Epithelial cell of esophagus (primary cell): ENCODE results near the gene UBE2A.
A peak's percentile ranks its signal among the peaks of the same experiment; 100 is the strongest.

Experiments used
- DNase-seq: peaks from one replicate; pipeline ENCODE4 v3.0.0; 2010; ENCODE audit warnings: low read depth
- H3K4me3 ChIP-seq: 2 replicates; pipeline ENCODE4 v1.5.1; 2011; ENCODE audit warnings: mild to moderate bottlenecking, low read length, control low read depth
- TF ChIP-seq, protein P1 (sequence below): IDR thresholded peaks from 2 replicates; pipeline ENCODE4 v1.5.1; 2011; ENCODE audit warnings: low read depth, mild to moderate bottlenecking, low read length, control low read depth, inconsistent platforms; ENCODE audit not compliant: insufficient read depth; ENCODE audit errors: missing control alignments

The UBE2A gene

DNA sequence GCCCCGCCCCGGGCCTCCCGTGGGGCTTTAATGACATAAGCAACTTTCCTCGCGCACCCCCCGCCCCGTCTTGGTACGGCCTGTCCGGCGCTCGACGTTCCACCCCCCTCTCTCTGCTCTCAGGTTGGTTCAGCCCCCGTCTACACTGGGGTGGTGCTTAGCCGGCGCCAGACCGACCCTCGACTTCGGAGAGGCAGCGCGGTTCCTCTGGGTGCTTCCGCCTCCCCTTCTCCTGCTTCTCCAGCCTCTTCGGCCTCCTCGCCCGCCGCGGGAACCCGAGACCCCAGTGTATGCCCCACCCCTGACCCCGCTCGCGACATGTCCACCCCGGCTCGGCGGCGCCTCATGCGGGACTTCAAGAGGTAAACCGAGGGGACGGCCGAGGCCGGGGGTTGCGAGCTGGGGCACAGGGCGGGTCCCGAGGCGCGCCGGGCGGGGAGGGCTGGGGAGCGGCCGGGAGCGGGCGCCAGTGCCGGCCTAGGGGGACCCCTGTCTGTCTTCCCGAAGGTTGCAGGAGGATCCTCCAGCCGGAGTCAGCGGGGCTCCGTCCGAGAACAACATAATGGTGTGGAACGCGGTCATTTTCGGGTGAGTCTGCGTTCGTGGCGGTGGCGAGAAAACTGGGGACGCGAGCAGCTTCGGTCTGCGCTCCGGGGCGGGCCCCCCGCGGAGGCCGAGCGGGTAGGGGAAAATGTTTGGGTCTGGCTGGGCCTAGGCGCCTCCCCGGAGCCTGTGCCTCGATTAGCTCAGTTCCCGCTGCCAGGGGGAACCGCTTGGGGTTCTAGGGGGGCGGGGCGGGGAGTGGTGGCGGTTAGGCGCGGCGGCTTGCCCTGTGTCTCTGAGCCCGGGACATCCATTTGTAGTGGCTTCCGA, at the start of gene UBE2A:
Gene UBE2A (plus strand): TSS at position 170 of the 873 bp plus-strand sequence. CDS start 149 bp downstream, at position 319.
- TF ChIP-seq, protein P1, sequence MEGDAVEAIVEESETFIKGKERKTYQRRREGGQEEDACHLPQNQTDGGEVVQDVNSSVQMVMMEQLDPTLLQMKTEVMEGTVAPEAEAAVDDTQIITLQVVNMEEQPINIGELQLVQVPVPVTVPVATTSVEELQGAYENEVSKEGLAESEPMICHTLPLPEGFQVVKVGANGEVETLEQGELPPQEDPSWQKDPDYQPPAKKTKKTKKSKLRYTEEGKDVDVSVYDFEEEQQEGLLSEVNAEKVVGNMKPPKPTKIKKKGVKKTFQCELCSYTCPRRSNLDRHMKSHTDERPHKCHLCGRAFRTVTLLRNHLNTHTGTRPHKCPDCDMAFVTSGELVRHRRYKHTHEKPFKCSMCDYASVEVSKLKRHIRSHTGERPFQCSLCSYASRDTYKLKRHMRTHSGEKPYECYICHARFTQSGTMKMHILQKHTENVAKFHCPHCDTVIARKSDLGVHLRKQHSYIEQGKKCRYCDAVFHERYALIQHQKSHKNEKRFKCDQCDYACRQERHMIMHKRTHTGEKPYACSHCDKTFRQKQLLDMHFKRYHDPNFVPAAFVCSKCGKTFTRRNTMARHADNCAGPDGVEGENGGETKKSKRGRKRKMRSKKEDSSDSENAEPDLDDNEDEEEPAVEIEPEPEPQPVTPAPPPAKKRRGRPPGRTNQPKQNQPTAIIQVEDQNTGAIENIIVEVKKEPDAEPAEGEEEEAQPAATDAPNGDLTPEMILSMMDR: peak; percentile 21
- DNase-seq: peak; percentile 89
- H3K4me3 ChIP-seq: peak within 1 kb of the TSS; percentile 67

DNA sequence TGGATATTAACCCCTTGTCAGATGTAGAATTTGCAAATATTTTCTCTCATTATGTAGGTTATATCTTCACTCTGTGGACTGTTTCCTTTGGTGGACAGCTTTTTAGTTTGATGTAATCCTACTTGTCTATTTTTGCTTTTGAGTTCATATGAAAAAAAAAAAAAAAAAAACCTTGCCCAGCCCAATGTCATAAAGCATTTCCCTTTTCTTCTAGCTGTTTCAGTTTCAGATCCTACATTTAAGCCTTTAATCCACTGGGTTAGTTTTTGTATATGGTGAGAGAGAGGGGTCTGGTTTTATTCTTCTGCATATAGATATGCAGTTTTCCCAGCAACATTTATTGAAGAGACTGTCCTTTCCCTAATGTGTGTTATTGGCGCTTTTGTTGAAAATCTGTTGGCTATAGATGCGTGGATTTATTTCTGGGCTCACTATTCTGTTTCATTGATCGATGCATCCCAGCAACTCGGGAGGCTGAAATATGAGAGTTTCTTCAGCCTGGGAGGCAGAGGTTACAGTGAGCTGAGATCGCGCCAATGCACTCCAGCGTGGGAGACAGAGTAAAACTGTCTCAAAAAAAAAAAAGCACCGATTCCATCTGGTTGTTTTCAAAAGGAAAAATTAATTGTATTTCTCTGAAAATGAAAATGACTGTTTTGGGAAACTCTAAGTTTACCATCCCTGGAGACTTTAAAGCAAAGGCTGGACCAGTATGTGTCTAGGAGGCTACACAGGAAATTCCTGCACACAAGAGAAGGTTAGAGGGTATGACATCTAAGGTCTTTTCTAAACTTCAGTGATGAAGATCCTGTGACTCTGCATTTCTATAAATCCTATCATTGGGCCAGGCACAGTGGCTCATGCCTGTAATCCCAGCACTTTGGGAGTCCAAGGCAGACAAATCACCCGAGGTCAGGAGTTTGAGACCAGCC, 44.8 kb upstream of the UBE2A start:
- DNase-seq: no peak
- no peak overlapping the region for H3K4me3 ChIP-seq
- TF ChIP-seq, protein P1: no peak

DNA sequence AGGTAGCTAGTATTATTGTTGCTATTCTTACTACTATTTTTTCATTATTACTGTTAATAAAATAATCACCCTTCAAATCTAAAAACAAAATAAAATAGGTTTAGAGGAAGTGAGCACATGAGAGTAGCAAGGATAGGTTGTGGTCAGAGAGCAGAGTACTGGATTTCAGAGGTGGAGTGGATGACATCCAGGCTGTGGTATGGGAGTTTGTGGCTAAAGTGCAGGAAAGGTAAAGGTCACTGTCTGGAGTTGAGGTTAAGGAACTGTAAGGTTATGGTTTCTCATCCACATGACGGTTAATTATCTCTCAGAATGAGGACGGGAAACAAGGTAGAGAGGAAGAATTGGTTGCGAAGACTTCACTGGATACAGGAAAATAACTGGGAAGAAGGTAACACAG, 36.9 kb upstream of the UBE2A start:
- H3K4me3 ChIP-seq: no peak overlapping the region
- no peak for DNase-seq
- TF ChIP-seq, protein P1: no peak

DNA sequence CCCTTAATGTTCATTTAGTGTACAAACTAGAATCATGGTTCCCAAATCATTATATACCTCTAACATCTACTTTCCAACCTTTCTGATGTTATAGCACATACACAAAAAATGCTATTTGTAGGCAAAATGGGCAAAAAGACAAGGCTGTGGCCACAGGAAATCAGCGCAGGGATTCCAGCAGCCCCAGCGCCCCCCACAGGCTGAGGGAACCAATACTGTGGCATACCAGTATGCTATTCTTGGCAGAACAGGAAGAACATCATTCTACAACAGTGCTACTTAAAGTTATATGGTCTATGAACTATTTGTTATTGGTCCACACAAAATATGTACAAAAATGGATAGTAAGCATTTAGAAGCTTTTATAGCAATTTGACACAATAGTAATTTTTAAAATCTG, 34.5 kb upstream of the UBE2A start:
- H3K4me3 ChIP-seq: no peak overlapping the region
- TF ChIP-seq, protein P1: no peak
- no peak for DNase-seq

DNA sequence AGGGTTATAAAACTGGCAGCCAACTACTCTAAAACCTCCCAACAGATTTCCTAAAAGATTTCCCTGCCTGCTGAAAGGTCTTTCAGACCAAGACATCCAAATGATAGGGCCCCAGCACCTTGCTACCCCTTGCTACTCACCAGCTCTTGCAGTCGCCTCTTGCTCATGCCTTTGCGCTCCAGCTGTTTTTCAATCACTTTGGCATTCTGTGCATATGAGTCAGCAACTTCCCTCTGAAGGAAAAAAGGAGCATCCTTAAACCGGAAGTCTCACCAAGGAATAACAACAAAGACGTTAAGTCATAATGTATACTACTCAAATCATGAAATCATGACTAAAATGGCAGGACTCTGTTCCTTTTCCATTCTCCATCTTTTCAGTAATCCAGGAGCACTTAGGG, 33.2 kb upstream of the UBE2A start:
- TF ChIP-seq, protein P1: no peak
- H3K4me3 ChIP-seq: no peak overlapping the region
- peak; percentile 76 for DNase-seq

DNA sequence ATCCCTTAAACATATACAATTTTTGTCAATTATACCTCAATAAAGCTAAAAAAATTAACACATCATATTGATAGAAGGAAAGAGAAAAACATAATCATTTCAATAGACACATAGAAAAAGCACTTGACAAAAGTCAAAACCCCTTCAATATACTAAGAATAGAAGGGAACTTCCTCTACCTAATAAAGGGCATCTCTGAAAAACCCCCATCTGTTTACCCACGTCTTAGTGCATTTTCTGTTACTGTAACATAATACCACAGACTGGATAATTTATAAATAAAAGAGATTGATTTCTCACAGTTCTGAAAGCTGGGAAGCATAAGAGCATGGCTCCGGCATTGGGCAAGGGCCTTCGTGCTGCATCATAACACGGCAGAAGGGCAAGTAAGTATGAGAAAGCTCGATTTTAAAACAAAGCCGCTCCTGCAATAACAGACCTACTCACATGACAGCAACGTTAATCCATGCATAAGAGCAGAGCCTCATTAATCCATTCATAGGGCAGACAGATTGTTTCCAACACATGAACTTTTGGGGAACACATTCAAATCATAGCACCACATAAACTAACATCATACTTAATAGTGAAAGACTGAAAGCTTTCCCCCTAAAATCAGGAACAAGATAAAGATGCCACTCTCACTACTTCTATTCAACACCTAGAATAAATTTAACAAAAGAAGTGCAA, 24.9 kb upstream of the UBE2A start:
- DNase-seq: no peak
- no peak overlapping the region for H3K4me3 ChIP-seq
- TF ChIP-seq, protein P1: no peak
